ENCODE data around the gene MCM8. TPM values are rescaled to one million over a fixed set of nuclear protein-coding genes. Genes with fewer than 3 reads are reported as not detected.

The MCM8 gene
- polyA plus RNA-seq, 1 donor from 2014 or later = 5.1 TPM

GRCh38 chr20:5991623-5992441 is 41.4 kb downstream of the MCM8 start:
- H4K20me1 ChIP-seq (ENCODE audit: insufficient read depth) = no peaks in the 10 kb centered on the region
- no peaks in the 10 kb centered on the region for H3K79me2 ChIP-seq (replicated peaks; ENCODE audit: insufficient read depth, low read length)
- no peaks in the 10 kb centered on the region for H3K9me2 ChIP-seq (ENCODE audit: insufficient read depth, low read length)
- no peak overlapping the region for H3K4me3 ChIP-seq (ENCODE audit: low read length)
- H3K27ac ChIP-seq (ENCODE audit: low read length) = no peak overlapping the region
- TF ChIP-seq POLR2AphosphoS5 (IDR thresholded peaks at IDR 0.05) (no peak), RAD21 (conservative IDR thresholded peaks at IDR 0.05) (no peak), TAF1 (IDR thresholded peaks at IDR 0.05; ENCODE audit: low read depth) (no peak), MXI1 (conservative IDR thresholded peaks at IDR 0.05; ENCODE audit: poor library complexity, severe bottlenecking) (no peak), EP300 (conservative IDR thresholded peaks at IDR 0.05; ENCODE audit: poor library complexity, severe bottlenecking) (no peak), SMC3 (conservative IDR thresholded peaks at IDR 0.05; ENCODE audit: poor library complexity) (no peak), EZH2 (IDR thresholded peaks at IDR 0.05; ENCODE audit: borderline replicate concordance, insufficient read depth, low read length, poor library complexity, severe bottlenecking) (no peak), REST (IDR thresholded peaks at IDR 0.05; ENCODE audit: borderline replicate concordance) (no peak)
- TF ChIP-seq, protein P1, sequence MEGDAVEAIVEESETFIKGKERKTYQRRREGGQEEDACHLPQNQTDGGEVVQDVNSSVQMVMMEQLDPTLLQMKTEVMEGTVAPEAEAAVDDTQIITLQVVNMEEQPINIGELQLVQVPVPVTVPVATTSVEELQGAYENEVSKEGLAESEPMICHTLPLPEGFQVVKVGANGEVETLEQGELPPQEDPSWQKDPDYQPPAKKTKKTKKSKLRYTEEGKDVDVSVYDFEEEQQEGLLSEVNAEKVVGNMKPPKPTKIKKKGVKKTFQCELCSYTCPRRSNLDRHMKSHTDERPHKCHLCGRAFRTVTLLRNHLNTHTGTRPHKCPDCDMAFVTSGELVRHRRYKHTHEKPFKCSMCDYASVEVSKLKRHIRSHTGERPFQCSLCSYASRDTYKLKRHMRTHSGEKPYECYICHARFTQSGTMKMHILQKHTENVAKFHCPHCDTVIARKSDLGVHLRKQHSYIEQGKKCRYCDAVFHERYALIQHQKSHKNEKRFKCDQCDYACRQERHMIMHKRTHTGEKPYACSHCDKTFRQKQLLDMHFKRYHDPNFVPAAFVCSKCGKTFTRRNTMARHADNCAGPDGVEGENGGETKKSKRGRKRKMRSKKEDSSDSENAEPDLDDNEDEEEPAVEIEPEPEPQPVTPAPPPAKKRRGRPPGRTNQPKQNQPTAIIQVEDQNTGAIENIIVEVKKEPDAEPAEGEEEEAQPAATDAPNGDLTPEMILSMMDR (IDR thresholded peaks at IDR 0.05; ENCODE audit: poor library complexity, severe bottlenecking) = no peak
- no peak overlapping the region for H3K4me2 ChIP-seq (ENCODE audit: low read length)
- no peaks in the 10 kb centered on the region for H3K36me3 ChIP-seq (ENCODE audit: insufficient read depth, low read length)
- no peaks in the 10 kb centered on the region for H3K27me3 ChIP-seq (ENCODE audit: insufficient read depth, low read depth, low read length)
- H3K9me3 ChIP-seq (ENCODE audit: low read length) = no peaks in the 10 kb centered on the region
- H3K9ac ChIP-seq (ENCODE audit: low read length) = no peak overlapping the region
- H3F3A ChIP-seq (ENCODE audit: insufficient read depth, low read length, poor library complexity, severe bottlenecking) = no peaks in the 10 kb centered on the region
- H2AFZ ChIP-seq (ENCODE audit: low read depth, low read length) = no peak overlapping the region

DNA sequence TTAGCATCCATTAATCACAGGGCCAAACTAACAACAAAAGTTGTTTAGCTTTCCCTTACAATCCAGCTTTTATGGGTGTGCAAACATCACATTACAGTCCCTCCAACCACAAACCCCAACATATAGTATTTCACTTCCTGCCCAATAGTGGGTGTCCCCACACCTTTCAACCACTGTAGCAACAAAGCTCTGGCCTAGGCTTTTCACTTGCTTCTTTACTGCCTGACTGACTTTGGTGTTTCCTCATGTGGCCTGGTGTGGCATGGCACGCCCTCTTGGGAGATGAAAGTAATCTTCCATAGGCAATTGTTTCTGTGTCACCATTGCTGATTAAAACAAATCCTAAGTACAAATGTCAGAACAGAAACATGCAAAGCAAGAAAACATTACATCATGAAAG is 46.3 kb downstream of the MCM8 start:
- no peaks in the 10 kb centered on the region for H3K36me3 ChIP-seq (ENCODE audit: insufficient read depth, low read length)
- H3K9me3 ChIP-seq (ENCODE audit: low read length) = no peaks in the 10 kb centered on the region
- H3K4me2 ChIP-seq (ENCODE audit: low read length) = no peak overlapping the region
- no peaks in the 10 kb centered on the region for H3F3A ChIP-seq (ENCODE audit: insufficient read depth, low read length, poor library complexity, severe bottlenecking)
- no peak overlapping the region for H3K4me3 ChIP-seq (ENCODE audit: low read length)
- H2AFZ ChIP-seq (ENCODE audit: low read depth, low read length) = no peak overlapping the region
- no peaks in the 10 kb centered on the region for H3K79me2 ChIP-seq (replicated peaks; ENCODE audit: insufficient read depth, low read length)
- H4K20me1 ChIP-seq (ENCODE audit: insufficient read depth) = no peaks in the 10 kb centered on the region
- no peak overlapping the region for H3K9ac ChIP-seq (ENCODE audit: low read length)
- no peak for TF ChIP-seq SMC3 (conservative IDR thresholded peaks at IDR 0.05; ENCODE audit: poor library complexity)
- no peak for TF ChIP-seq TAF1 (IDR thresholded peaks at IDR 0.05; ENCODE audit: low read depth)
- TF ChIP-seq MXI1 (conservative IDR thresholded peaks at IDR 0.05; ENCODE audit: poor library complexity, severe bottlenecking) = no peak
- no peak for TF ChIP-seq REST (IDR thresholded peaks at IDR 0.05; ENCODE audit: borderline replicate concordance)
- no peak for TF ChIP-seq EZH2 (IDR thresholded peaks at IDR 0.05; ENCODE audit: borderline replicate concordance, insufficient read depth, low read length, poor library complexity, severe bottlenecking)
- TF ChIP-seq RAD21 (conservative IDR thresholded peaks at IDR 0.05) = no peak
- H3K27ac ChIP-seq (ENCODE audit: low read length) = no peak overlapping the region
- no peaks in the 10 kb centered on the region for H3K27me3 ChIP-seq (ENCODE audit: insufficient read depth, low read depth, low read length)
- no peaks in the 10 kb centered on the region for H3K9me2 ChIP-seq (ENCODE audit: insufficient read depth, low read length)
